Non-pigmented ciliary epithelial cell (primary cell): ENCODE measurements around the gene ADAMTS20.
A peak's percentile ranks its signal among the peaks of the same experiment; 100 is the strongest.

Experiments
- DNase-seq: peaks from one replicate; pipeline ENCODE4 v3.0.0-alpha.2; 2010; ENCODE audit warnings: low read depth

ADAMTS20 gene

GRCh38 chr12:43316520-43316919, 235.5 kb downstream of the ADAMTS20 start:
- no peak for DNase-seq

GRCh38 chr12:43315961-43316360, 236.0 kb downstream of the ADAMTS20 start:
- no peak for DNase-seq

GRCh38 chr12:43312991-43313505, 239.0 kb downstream of the ADAMTS20 start:
- DNase-seq: no peak

GRCh38 chr12:43310596-43310995, 241.4 kb downstream of the ADAMTS20 start:
- no peak for DNase-seq

- DNase-seq: peak; percentile 98
Observed at GRCh38 chr12:43309959-43310358, 242.0 kb downstream of the ADAMTS20 start.

GRCh38 chr12:43308776-43309175, 243.2 kb downstream of the ADAMTS20 start:
- DNase-seq: no peak

GRCh38 chr12:43307126-43307525, 244.9 kb downstream of the ADAMTS20 start:
- no peak for DNase-seq

- DNase-seq: peak; percentile 98
Observed at GRCh38 chr12:43306066-43306465, 245.9 kb downstream of the ADAMTS20 start.

GRCh38 chr12:43305065-43305464, 246.9 kb downstream of the ADAMTS20 start:
- no peak for DNase-seq
